Vagina (tissue), 2 donors: ENCODE measurements around the gene SYCP2L.

Source experiments
- POLR2A ChIP-seq, 2 donors: fragments of 450-650 bp; IDR thresholded peaks; one replicate each; pipeline ENCODE4 v1.6.1; 2017; ENCODE audit warnings: antibody characterized with exemption in 2 of 2, mild to moderate bottlenecking in 2 of 2, moderate library complexity in 2 of 2
- POLR2AphosphoS5 ChIP-seq, 2 donors: sonication (generic); formaldehyde crosslinking; IDR thresholded peaks; one replicate each; pipeline ENCODE4 v1.9.0; 2017; ENCODE audit warnings: antibody characterized with exemption in 2 of 2, mild to moderate bottlenecking in 2 of 2, low read depth in 1 of 2; ENCODE audit not compliant: insufficient read depth in 1 of 2
- TF ChIP-seq, protein P1 (sequence below), 3 experiments: fragments of 450-650 bp in 2 of 3; fragments of 200-600 bp in 1 of 3; sonication (generic) in 1 of 3; IDR thresholded peaks; one replicate each; pipeline ENCODE4 v1.5.1; 2017 to 2019; ENCODE audit warnings: antibody characterized with exemption in 3 of 3, mild to moderate bottlenecking in 2 of 3, moderate library complexity in 2 of 3

DNA sequence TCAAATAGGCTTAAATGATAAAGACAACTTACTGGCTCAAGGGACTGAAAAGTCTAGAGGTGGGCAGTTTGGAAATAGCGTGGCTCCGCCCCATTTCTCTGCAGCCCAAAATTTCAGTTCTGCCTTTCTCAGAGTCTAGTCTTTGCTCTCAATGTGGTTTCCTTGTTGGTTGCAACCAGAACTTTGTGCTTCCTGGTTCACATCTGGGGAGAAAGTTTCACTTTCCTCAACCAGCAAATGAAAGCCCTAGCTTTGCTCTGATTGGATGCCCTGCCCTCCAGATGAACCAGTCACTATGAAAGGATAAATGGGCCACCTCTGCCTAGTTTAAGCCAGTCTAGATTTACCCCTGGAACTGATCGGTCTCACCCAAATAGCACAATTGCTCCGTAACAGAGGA lies 14.9 kb downstream of the SYCP2L start:
- TF ChIP-seq, protein P1, sequence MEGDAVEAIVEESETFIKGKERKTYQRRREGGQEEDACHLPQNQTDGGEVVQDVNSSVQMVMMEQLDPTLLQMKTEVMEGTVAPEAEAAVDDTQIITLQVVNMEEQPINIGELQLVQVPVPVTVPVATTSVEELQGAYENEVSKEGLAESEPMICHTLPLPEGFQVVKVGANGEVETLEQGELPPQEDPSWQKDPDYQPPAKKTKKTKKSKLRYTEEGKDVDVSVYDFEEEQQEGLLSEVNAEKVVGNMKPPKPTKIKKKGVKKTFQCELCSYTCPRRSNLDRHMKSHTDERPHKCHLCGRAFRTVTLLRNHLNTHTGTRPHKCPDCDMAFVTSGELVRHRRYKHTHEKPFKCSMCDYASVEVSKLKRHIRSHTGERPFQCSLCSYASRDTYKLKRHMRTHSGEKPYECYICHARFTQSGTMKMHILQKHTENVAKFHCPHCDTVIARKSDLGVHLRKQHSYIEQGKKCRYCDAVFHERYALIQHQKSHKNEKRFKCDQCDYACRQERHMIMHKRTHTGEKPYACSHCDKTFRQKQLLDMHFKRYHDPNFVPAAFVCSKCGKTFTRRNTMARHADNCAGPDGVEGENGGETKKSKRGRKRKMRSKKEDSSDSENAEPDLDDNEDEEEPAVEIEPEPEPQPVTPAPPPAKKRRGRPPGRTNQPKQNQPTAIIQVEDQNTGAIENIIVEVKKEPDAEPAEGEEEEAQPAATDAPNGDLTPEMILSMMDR (IDR thresholded peaks at IDR 0.05): no peak
- TF ChIP-seq POLR2A (IDR thresholded peaks at IDR 0.05): no peak
- TF ChIP-seq POLR2AphosphoS5 (IDR thresholded peaks at IDR 0.05; ENCODE audit: insufficient read depth in 1 of 2, low read depth in 1 of 2): no peak
